ENCODE data around the gene ASNS.

- TF ChIP-seq CTCF (IDR thresholded peaks at IDR 0.05), result no peak
- TF ChIP-seq POLR2A (IDR thresholded peaks at IDR 0.05), result no peak
Observed at GRCh38 chr7:97842772-97843345, 29.3 kb downstream of the ASNS start.

Data from testis (tissue), 2 donors.